ENCODE measurements around the gene SEBOX. TPM values are rescaled to one million over a fixed set of nuclear protein-coding genes. Genes with fewer than 3 reads are reported as not detected.

Gene SEBOX
- total and polyA plus RNA-seq, 2 experiments from 2014 or later = not detected

GRCh38 chr17:28372203-28372944 lies 7.4 kb upstream of the SEBOX start:
- peaks cover 9% of the 10 kb centered on the region; the same call in 1 of the 2 replicates for H3K4me1 ChIP-seq (ENCODE audit: insufficient read depth)
- Mint-ChIP-seq H3K36me3 (ENCODE audit: low read depth) (no peaks in the 10 kb centered on the region), H3K9me3 (no peaks in the 10 kb centered on the region), H3K27me3 (ENCODE audit: insufficient read depth, low read depth, poor library complexity) (peaks cover 33% of the 10 kb centered on the region), H3K4me3 (peak overlapping the region; percentile 70), H3K4me1 (peaks cover 21% of the 10 kb centered on the region), H3K27ac (no peak overlapping the region)
- peak overlapping the region; percentile 97 for H2AFZ ChIP-seq
- peaks cover 17% of the 10 kb centered on the region; the same call in 1 of the 2 replicates for H4K20me1 ChIP-seq (replicated peaks; ENCODE audit: insufficient read depth)
- peak; percentile 5 for ATAC-seq
- no peaks in the 10 kb centered on the region for H3K9me2 ChIP-seq (ENCODE audit: insufficient read depth)
- peak overlapping the region; percentile 90 for H3K4me2 ChIP-seq
- H3F3A ChIP-seq (replicated peaks; ENCODE audit: low read depth) = no peaks in the 10 kb centered on the region; the same call in 1 of the 2 replicates
- H3K79me2 ChIP-seq (replicated peaks; ENCODE audit: insufficient read depth) = no peaks in the 10 kb centered on the region
- H3K27ac ChIP-seq (ENCODE audit: low read depth) = no peak overlapping the region
- TF ChIP-seq POLR2AphosphoS5 (IDR thresholded peaks at IDR 0.05; ENCODE audit: low read depth) (no peak), JUNB (IDR thresholded peaks at IDR 0.05; ENCODE audit: unreplicated experiment) (no peak), NANOG (IDR thresholded peaks at IDR 0.05; ENCODE audit: borderline replicate concordance) (no peak), EZH2phosphoT487 (IDR thresholded peaks at IDR 0.05; ENCODE audit: unreplicated experiment) (no peak), EZH2 (IDR thresholded peaks at IDR 0.05; ENCODE audit: low read depth, unreplicated experiment) (peak; percentile 6), CREB1 (CRISPR knock-in tag; IDR thresholded peaks at IDR 0.05; ENCODE audit: low read depth) (no peak), STAT1 (IDR thresholded peaks at IDR 0.05; ENCODE audit: unreplicated experiment) (no peak), REST (IDR thresholded peaks at IDR 0.05; ENCODE audit: unreplicated experiment) (peak; percentile 5), ZNF114 (CRISPR knock-in tag; IDR thresholded peaks at IDR 0.05) (no peak), ZNF331 (CRISPR knock-in tag; IDR thresholded peaks at IDR 0.05; ENCODE audit: low read depth) (no peak)
- H3K36me3 ChIP-seq (ENCODE audit: insufficient read depth) = no peaks in the 10 kb centered on the region
- H3K27me3 ChIP-seq (ENCODE audit: insufficient read depth) = peaks cover 22% of the 10 kb centered on the region
- DNase-seq (ENCODE audit: low spot score) = peak; percentile 54
- H3K4me3 ChIP-seq = peak overlapping the region; percentile 86
